GM23338 (cell line): Measurements from ENCODE around the gene SIRT2.

ENCODE experiments used
- EZH2 ChIP-seq: fragments of 200-600 bp; sonication (generic); IDR thresholded peaks from one replicate; pipeline ENCODE4 v1.8.0; 2017; ENCODE audit warnings: antibody characterized with exemption, mild to moderate bottlenecking, low read depth; ENCODE audit not compliant: unreplicated experiment
- EZH2phosphoT487 ChIP-seq: fragments of 200-600 bp; sonication (generic); IDR thresholded peaks from one replicate; pipeline ENCODE4 v1.8.1; 2018; ENCODE audit warnings: antibody characterized with exemption; ENCODE audit not compliant: unreplicated experiment
- POLR2AphosphoS5 ChIP-seq: IDR thresholded peaks from 2 replicates; pipeline ENCODE4 v1.6.1; 2016; ENCODE audit warnings: antibody characterized with exemption, low read depth
- ZNF331 ChIP-seq: fragments of 250-450 bp; sonication (Bioruptor Pico); IDR thresholded peaks from 2 replicates; pipeline ENCODE4 v1.5.0; 2020; ENCODE audit warnings: low read depth, mild to moderate bottlenecking, moderate library complexity
- TF ChIP-seq, protein P1 (sequence below), 2 experiments: fragments of 200-600 bp in 1 of 2; sonication (generic) in 1 of 2; conservative IDR thresholded peaks; 2 replicates each; pipeline versions ENCODE4 v1.5.1 to v1.6.1; 2016 to 2017; ENCODE audit warnings: antibody characterized with exemption in 2 of 2, low read depth in 2 of 2, mild to moderate bottlenecking in 2 of 2, moderate library complexity in 1 of 2

DNA sequence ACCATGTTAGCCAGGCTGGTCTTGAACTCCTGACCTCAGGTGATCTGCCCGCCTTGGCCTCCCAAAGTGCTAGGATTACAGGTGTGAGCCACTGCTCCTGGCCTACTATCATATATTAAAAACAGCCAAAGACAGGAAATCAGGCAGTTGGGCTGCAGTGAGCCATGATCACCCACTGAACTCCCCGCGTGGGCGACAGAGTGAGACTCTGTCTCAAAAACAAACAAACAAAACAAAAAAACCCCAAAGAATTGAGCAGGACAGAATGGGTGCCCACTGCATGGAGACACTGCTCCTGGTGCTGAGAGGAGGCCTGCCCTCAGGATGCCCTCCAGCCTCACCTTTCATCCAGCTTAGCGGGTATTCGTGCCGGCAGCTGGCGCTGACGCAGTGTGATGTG, 16.1 kb downstream of the SIRT2 start:
- TF ChIP-seq, protein P1, sequence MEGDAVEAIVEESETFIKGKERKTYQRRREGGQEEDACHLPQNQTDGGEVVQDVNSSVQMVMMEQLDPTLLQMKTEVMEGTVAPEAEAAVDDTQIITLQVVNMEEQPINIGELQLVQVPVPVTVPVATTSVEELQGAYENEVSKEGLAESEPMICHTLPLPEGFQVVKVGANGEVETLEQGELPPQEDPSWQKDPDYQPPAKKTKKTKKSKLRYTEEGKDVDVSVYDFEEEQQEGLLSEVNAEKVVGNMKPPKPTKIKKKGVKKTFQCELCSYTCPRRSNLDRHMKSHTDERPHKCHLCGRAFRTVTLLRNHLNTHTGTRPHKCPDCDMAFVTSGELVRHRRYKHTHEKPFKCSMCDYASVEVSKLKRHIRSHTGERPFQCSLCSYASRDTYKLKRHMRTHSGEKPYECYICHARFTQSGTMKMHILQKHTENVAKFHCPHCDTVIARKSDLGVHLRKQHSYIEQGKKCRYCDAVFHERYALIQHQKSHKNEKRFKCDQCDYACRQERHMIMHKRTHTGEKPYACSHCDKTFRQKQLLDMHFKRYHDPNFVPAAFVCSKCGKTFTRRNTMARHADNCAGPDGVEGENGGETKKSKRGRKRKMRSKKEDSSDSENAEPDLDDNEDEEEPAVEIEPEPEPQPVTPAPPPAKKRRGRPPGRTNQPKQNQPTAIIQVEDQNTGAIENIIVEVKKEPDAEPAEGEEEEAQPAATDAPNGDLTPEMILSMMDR (conservative IDR thresholded peaks at IDR 0.05; ENCODE audit: low read depth in 2 of 2): no peak
- TF ChIP-seq ZNF331 (CRISPR knock-in tag) (no peak), EZH2phosphoT487 (no peak), EZH2 (no peak), POLR2AphosphoS5 (no peak)
